SU-DHL-6 (cell line): ENCODE results near the gene ARHGAP33.

Experiments
- H2AFZ ChIP-seq: fragments of 200-600 bp; sonication (generic); 2 replicates; pipeline ENCODE4 v1.6.1; 2014; ENCODE audit warnings: low read depth, mild to moderate bottlenecking, moderate library complexity, mixed read lengths, antibody characterized with exemption, low read length; ENCODE audit not compliant: severe bottlenecking
- H3F3A ChIP-seq: fragments of 200-600 bp; shearing (Covaris generic); 2 replicates; pipeline ENCODE4 v1.6.0; 2016; ENCODE audit warnings: antibody characterized with exemption, mild to moderate bottlenecking; ENCODE audit not compliant: insufficient read depth
- H3K27ac ChIP-seq: fragments of 200-600 bp; sonication (generic); 2 replicates; pipeline ENCODE4 v1.5.1; 2016; ENCODE audit warnings: low read depth, mild to moderate bottlenecking, low read length, moderate library complexity, mixed read lengths
- H3K27me3 ChIP-seq: fragments of 200-600 bp; sonication (generic), shearing (Covaris generic); 2 replicates; pipeline ENCODE4 v1.6.0; 2014; ENCODE audit warnings: mild to moderate bottlenecking, low read length
- H3K36me3 ChIP-seq: fragments of 200-600 bp; sonication (generic); 2 replicates; pipeline ENCODE4 v1.6.1; 2014; ENCODE audit warnings: mild to moderate bottlenecking, low read length, mixed read lengths
- H3K4me2 ChIP-seq: fragments of 300-600, 200-600 bp; shearing (Covaris generic), sonication (generic); 2 replicates; pipeline ENCODE4 v1.6.0; 2014; ENCODE audit warnings: low read length, low read depth, mild to moderate bottlenecking; ENCODE audit not compliant: poor library complexity, severe bottlenecking
- H3K4me3 ChIP-seq: fragments of 200-600 bp; sonication (generic); 2 replicates; pipeline ENCODE4 v1.5.1; 2014; ENCODE audit warnings: antibody characterized with exemption, low read length, mild to moderate bottlenecking, mixed read lengths; ENCODE audit not compliant: insufficient read depth, poor library complexity, severe bottlenecking
- H3K79me2 ChIP-seq: fragments of 200-600 bp; sonication (generic); 2 replicates; pipeline ENCODE4 v1.6.1; 2014; ENCODE audit warnings: mild to moderate bottlenecking, low read length, moderate library complexity; ENCODE audit not compliant: insufficient read depth
- H3K9ac ChIP-seq: fragments of 200-600 bp; sonication (generic); 2 replicates; pipeline ENCODE4 v1.7.0; 2014; ENCODE audit warnings: mild to moderate bottlenecking, low read length
- H3K9me2 ChIP-seq: fragments of 200-600 bp; sonication (generic); replicated peaks from 2 replicates; pipeline ENCODE4 v1.6.1; 2014; ENCODE audit warnings: low read length; ENCODE audit not compliant: insufficient read depth
- H3K9me3 ChIP-seq: fragments of 200-600 bp; sonication (generic); 2 replicates; pipeline ENCODE4 v1.6.1; 2014; ENCODE audit warnings: low read length, mixed read lengths; ENCODE audit not compliant: insufficient read depth
- H4K20me1 ChIP-seq: fragments of 200-600 bp; sonication (generic); 2 replicates; pipeline ENCODE4 v1.6.1; 2014; ENCODE audit warnings: low read depth, mild to moderate bottlenecking, antibody characterized with exemption, low read length, moderate library complexity, mixed read lengths
- EZH2phosphoT487 ChIP-seq: fragments of 200-600 bp; sonication (generic), shearing (Covaris generic); conservative IDR thresholded peaks from 2 replicates; pipeline ENCODE4 v1.6.1; 2018; ENCODE audit warnings: mild to moderate bottlenecking, antibody characterized with exemption, low read length, moderate library complexity, mixed read lengths
- TF ChIP-seq, protein P1 (sequence below): fragments of 200-600 bp; sonication (generic); IDR thresholded peaks from one replicate; pipeline ENCODE4 v1.5.1; 2017; ENCODE audit warnings: antibody characterized with exemption, mild to moderate bottlenecking, low read length, moderate library complexity; ENCODE audit not compliant: insufficient read depth, poor library complexity, severe bottlenecking

ARHGAP33 gene

DNA sequence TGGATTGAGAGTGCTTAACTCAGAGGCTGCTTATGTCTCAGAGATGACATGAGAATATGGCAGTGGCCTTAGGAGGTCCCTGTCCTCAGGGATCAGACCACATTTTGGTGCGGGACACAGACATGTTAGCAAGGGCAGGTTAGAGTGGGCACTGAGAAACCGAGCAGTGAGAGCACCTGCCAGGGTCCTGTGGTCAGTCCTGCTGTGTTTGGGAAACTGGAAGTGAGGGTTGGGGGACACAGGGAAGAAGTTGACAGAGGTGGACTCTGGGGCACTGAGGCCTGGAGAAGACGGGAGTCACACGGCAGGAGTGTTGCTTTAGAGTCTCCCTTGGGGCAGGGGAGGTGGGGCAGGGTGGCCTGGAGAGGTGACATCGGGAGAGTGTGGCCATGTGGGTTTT is 40.5 kb upstream of the ARHGAP33 start:
- no peak overlapping the region for H3K9ac ChIP-seq
- no peaks in the 10 kb centered on the region for H3K79me2 ChIP-seq
- H3F3A ChIP-seq: peaks cover 5% of the 10 kb centered on the region; the same call in 1 of the 2 replicates
- no peaks in the 10 kb centered on the region for H3K9me2 ChIP-seq
- H4K20me1 ChIP-seq: no peaks in the 10 kb centered on the region
- no peaks in the 10 kb centered on the region for H3K9me3 ChIP-seq
- H3K4me3 ChIP-seq: no peak overlapping the region
- H2AFZ ChIP-seq: no peak overlapping the region
- no peaks in the 10 kb centered on the region for H3K27me3 ChIP-seq
- H3K36me3 ChIP-seq: no peaks in the 10 kb centered on the region
- H3K27ac ChIP-seq: no peak overlapping the region
- H3K4me2 ChIP-seq: no peak overlapping the region
- TF ChIP-seq, protein P1, sequence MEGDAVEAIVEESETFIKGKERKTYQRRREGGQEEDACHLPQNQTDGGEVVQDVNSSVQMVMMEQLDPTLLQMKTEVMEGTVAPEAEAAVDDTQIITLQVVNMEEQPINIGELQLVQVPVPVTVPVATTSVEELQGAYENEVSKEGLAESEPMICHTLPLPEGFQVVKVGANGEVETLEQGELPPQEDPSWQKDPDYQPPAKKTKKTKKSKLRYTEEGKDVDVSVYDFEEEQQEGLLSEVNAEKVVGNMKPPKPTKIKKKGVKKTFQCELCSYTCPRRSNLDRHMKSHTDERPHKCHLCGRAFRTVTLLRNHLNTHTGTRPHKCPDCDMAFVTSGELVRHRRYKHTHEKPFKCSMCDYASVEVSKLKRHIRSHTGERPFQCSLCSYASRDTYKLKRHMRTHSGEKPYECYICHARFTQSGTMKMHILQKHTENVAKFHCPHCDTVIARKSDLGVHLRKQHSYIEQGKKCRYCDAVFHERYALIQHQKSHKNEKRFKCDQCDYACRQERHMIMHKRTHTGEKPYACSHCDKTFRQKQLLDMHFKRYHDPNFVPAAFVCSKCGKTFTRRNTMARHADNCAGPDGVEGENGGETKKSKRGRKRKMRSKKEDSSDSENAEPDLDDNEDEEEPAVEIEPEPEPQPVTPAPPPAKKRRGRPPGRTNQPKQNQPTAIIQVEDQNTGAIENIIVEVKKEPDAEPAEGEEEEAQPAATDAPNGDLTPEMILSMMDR: no peak
- no peak for TF ChIP-seq EZH2phosphoT487

DNA sequence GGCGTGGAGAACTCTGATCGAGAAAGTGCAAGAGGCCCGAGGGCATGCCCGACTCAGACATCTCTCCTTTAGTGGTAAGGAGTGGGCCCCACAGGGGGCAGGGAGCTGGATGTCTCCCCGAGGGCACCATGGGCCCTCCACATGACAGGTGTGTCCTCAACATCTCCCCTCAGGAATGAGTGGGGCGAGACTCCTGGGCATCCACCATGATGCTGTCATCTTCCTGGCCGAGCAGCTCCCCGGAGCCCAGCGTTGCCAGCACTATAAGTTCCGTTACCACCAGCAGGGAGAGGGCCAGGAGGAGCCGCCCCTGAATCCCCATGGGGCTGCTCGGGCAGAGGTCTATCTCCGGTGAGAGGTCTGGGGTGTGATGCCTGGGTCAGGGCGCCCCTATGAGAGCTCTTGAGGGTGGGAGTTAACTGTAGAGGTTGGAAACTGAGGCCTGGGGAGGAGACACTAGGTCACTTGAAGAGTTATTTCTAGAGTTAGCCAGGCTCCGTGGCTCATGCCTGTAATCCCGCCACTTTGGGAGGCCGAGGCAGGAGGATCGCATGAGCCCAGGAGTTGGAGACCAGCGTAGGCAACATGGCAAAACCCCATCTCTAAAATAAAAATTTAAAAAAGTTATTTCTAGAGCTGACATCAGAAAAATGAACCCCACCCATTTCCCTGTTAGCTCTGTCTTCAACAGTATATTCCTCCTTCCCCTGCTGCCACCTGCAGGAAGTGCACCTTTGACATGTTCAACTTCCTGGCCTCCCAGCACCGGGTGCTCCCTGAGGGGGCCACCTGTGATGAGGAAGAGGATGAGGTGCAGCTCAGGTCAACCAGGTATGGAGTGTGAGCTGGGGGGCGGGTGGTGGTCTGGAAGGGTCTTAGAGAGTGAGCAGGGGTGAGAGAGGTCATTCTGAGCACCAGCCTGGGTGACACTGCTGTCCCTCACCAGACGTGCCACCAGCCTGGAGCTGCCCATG is 38.2 kb upstream of the ARHGAP33 start:
- no peak overlapping the region for H3K27ac ChIP-seq
- H3K27me3 ChIP-seq: no peaks in the 10 kb centered on the region
- no peak overlapping the region for H3K4me2 ChIP-seq
- H3K4me3 ChIP-seq: no peak overlapping the region
- no peaks in the 10 kb centered on the region for H3K9me3 ChIP-seq
- no peak for TF ChIP-seq EZH2phosphoT487
- TF ChIP-seq, protein P1: no peak
- H3K79me2 ChIP-seq: no peaks in the 10 kb centered on the region
- H4K20me1 ChIP-seq: no peaks in the 10 kb centered on the region
- no peaks in the 10 kb centered on the region for H3K9me2 ChIP-seq
- H2AFZ ChIP-seq: no peak overlapping the region
- H3K36me3 ChIP-seq: no peaks in the 10 kb centered on the region
- no peak overlapping the region for H3K9ac ChIP-seq
- H3F3A ChIP-seq: peaks cover 13% of the 10 kb centered on the region

DNA sequence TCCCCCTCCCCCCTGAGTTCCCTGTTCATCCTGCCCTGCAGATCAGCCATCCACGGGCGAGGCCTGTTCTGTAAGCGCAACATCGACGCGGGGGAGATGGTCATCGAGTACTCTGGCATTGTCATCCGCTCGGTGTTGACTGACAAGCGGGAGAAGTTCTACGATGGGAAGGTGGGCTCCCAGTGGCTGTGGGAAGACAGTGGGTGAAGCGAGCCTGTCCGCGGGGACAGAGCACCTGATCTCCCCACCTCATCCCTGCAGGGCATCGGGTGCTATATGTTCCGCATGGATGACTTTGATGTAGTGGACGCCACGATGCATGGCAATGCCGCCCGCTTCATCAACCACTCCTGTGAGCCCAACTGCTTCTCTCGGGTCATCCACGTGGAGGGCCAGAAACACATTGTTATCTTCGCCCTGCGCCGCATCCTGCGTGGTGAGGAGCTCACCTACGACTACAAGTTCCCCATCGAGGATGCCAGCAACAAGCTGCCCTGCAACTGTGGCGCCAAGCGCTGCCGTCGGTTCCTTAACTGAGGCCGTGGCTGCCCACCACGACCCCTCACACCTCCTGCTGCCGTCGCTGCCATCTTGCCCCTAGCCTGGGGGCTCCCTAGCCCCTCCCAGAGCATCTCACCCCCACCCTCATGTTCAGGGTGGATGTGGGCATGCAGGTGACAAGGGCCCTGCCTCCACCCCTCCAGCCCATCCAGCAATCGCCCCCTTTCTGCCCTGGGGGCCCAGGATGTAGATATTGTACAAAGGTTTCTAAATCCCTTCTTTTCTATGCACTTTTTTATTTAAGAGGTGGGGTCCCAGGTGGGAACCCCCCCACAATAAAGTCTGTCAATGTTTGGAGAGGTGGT is 37.1 kb upstream of the ARHGAP33 start:
- no peak overlapping the region for H3K27ac ChIP-seq
- H3K9me3 ChIP-seq: no peaks in the 10 kb centered on the region
- no peak overlapping the region for H2AFZ ChIP-seq
- H3K27me3 ChIP-seq: no peaks in the 10 kb centered on the region
- H3K4me3 ChIP-seq: no peak overlapping the region
- H4K20me1 ChIP-seq: no peaks in the 10 kb centered on the region
- H3F3A ChIP-seq: peaks cover 13% of the 10 kb centered on the region
- H3K79me2 ChIP-seq: no peaks in the 10 kb centered on the region
- H3K9ac ChIP-seq: no peak overlapping the region
- H3K36me3 ChIP-seq: no peaks in the 10 kb centered on the region
- H3K9me2 ChIP-seq: no peaks in the 10 kb centered on the region
- TF ChIP-seq, protein P1: no peak
- TF ChIP-seq EZH2phosphoT487: no peak
- no peak overlapping the region for H3K4me2 ChIP-seq
